SKM-1 treated with dmso at 0.1 percent for 144 hours (cell line): ENCODE data around the gene GARIN5A.

Experiments used
- DNase-seq: peaks from one replicate; lab custom pipeline; 2025; ENCODE audit not compliant: unreplicated experiment; lab: John Stamatoyannopoulos, UW

The GARIN5A gene

GRCh38 chr19:50418176-50419021, 58.2 kb downstream of the GARIN5A start, which contains the start of gene SPIB:
Gene SPIB, plus strand, starts transcription at chr19:50418938. Its CDS starts 25 bp downstream, at chr19:50418963.
- DNase-seq, result no peak

DNA sequence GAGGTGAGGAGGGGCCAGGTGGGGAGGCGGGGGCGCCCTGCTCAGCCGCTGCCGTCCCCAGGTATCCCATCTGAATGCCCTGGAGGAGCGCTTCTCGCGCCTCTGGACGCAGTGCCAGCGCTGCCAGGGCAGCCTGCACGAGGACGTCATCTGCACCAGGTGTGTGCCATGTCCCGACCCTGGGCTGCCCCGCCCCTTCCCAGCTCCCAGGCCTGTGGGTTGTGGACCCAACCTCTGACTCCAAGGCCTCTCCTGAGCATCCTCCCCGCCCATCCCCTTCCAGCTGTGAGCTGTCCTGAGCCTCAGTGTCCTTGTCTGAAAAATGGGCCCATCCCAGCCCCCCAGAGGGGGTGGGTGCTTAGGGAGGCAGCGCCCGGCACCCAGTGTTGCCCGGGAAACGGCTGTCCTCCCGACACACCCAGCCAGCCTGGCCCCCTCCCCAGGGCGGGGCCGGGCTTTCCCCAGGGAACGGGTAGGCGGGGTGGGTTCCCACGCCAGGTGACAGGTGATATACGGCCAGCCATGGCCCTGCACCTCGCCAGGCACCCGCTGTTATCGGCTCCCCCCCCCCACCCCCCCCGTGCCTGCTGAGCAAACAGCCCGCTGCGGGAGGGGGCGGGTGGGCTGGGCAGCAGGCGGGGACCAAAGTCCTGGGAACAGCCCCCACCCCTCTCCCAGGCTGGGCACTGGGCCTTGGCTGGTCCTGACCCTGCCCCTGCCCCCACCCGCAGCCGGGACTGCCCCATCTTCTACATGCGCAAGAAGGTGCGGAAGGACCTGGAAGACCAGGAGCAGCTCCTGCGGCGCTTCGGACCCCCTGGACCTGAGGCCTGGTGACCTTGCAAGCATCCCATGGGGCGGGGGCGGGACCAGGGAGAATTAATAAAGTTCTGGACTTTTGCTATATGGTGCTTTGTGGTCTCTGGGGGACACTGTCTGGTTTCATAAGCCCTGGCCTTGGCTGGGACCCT, 59.3 kb downstream of the GARIN5A start:
- DNase-seq, result no peak
